Lung (tissue), 12 donors: ENCODE measurements around the gene PROM2. TPM values are rescaled to one million over a fixed set of nuclear protein-coding genes. Genes with fewer than 3 reads are reported as not detected.

Experiments
- ATAC-seq: fragments of 200-7000 bp; cut with Tn5 transposase; one replicate; pipeline ENCODE4 v1.9.1; 2020; ENCODE audit warnings: moderate number of reproducible peaks; ENCODE audit not compliant: insufficient read depth, low FRiP score
- DNase-seq, 3 donors: peaks; one replicate each; pipeline ENCODE4 v3.0.0-alpha.2; 2013 to 2017
- H3K27ac ChIP-seq, 2 donors: one replicate each; pipeline ENCODE4 v1.5.1; 2013; ENCODE audit warnings: mild to moderate bottlenecking in 2 of 2, moderate library complexity in 2 of 2, control low read depth in 1 of 2, inconsistent platforms in 1 of 2, low read depth in 1 of 2, low read length in 1 of 2
- H3K27me3 ChIP-seq, 3 donors: one replicate each; pipeline ENCODE4 v1.5.1; 2013; ENCODE audit warnings: low read length in 2 of 3; ENCODE audit not compliant: control insufficient read depth in 3 of 3, insufficient read depth in 3 of 3
- H3K36me3 ChIP-seq, 4 donors: one replicate each; pipeline ENCODE4 v1.5.1; 2013; ENCODE audit warnings: low read length in 4 of 4, mild to moderate bottlenecking in 1 of 4, moderate library complexity in 1 of 4; ENCODE audit not compliant: control insufficient read depth in 4 of 4, insufficient read depth in 4 of 4
- H3K4me1 ChIP-seq, 5 donors: one replicate each; pipeline ENCODE4 v1.5.1; 2013; ENCODE audit warnings: low read length in 5 of 5, mild to moderate bottlenecking in 2 of 5, moderate library complexity in 1 of 5; ENCODE audit not compliant: control insufficient read depth in 5 of 5, insufficient read depth in 5 of 5
- H3K4me3 ChIP-seq: one replicate; pipeline ENCODE4 v1.5.1; 2013; ENCODE audit warnings: mild to moderate bottlenecking, control low read depth, moderate library complexity
- H3K9ac ChIP-seq, 2 donors: one replicate each; pipeline ENCODE4 v1.5.1; 2013; ENCODE audit warnings: low read length in 2 of 2, control low read depth in 1 of 2; ENCODE audit not compliant: insufficient read depth in 1 of 2
- H3K9me3 ChIP-seq, 4 donors: one replicate each; pipeline ENCODE4 v1.5.1; 2013; ENCODE audit warnings: low read length in 3 of 4, mild to moderate bottlenecking in 1 of 4, moderate library complexity in 1 of 4; ENCODE audit not compliant: control insufficient read depth in 4 of 4, insufficient read depth in 3 of 4
- CTCF ChIP-seq: IDR thresholded peaks from 2 replicates; pipeline ENCODE4 v1.5.1; 2012; ENCODE audit warnings: mild to moderate bottlenecking; ENCODE audit errors: control extremely low read depth, extremely low read depth
- WGBS, 2 donors: extraction: QIAGEN DNeasy Blood & Tissue Kit; methylation state at CpG; one replicate each; pipeline ENCODE4 v1.1.7; 2013; 5-methylcytosine and 5-hydroxymethylcytosine counted together
- polyA plus RNA-seq, 2 donors: library from polyadenylated mRNA; stranded (reverse); fragments of 200-250 nt; gene quantifications; one replicate each; pipeline ENCODE4 v1.2.1, GENCODE V29; 2013
- total RNA-seq, 2 donors: library from RNA; depleted of rRNA in 1 of 2; stranded (reverse); fragments of >200 nt in 1 of 2; gene quantifications; one replicate each; pipeline ENCODE4 v1.2.1, GENCODE V29; 2014 to 2021
- donor health status: control.
- donor health status: control.
- donor health status: Bipolar disorder and iron deficiency.
- donor health status: healthy.
- donor health status: DM: yes; HTN: yes; CAD: no.

The PROM2 gene
- total and polyA plus RNA-seq, 4 donors: 4.1 to 11.5 (median 5.2) TPM

- Histone ChIP-seq H3K4me1 (peaks cover 0 to 7% (median 0%) of the 10 kb centered on the region in 5 donors), H3K36me3 (no peaks in the 10 kb centered on the region), H3K27ac (no peak overlapping the region), H3K4me3 (no peak overlapping the region), H3K27me3 (no peaks in the 10 kb centered on the region), H3K9me3 (no peaks in the 10 kb centered on the region), H3K9ac (no peak overlapping the region)
- ATAC-seq (no peak), DNase-seq (no peak)
- no peak for TF ChIP-seq CTCF
- 79 to 84% methylated on average over 28 of the region's 28 CpGs for WGBS, 2 donors
These were observed 1.5 kb downstream of the PROM2 start for GRCh38 chr2:95275601-95276243.

GRCh38 chr2:95276244-95276887, 2.1 kb downstream of the PROM2 start:
- Histone ChIP-seq H3K4me1 (peaks cover 0 to 7% (median 0%) of the 10 kb centered on the region in 5 donors), H3K4me3 (no peak overlapping the region), H3K9ac (no peak overlapping the region), H3K27me3 (no peaks in the 10 kb centered on the region), H3K36me3 (no peaks in the 10 kb centered on the region), H3K27ac (no peak overlapping the region), H3K9me3 (no peaks in the 10 kb centered on the region)
- no peak for TF ChIP-seq CTCF
- 88 to 93% methylated on average over 19 to 22 of the region's 22 CpGs for WGBS, 2 donors
- ATAC-seq (no peak), DNase-seq (no peak)

GRCh38 chr2:95276888-95277245, 2.6 kb downstream of the PROM2 start:
- WGBS, 2 donors: 93 to 94% methylated on average over 9 of the region's 9 CpGs
- no peak for TF ChIP-seq CTCF
- Histone ChIP-seq H3K9me3 (no peaks in the 10 kb centered on the region), H3K4me1 (peaks cover 0 to 7% (median 0%) of the 10 kb centered on the region in 5 donors), H3K36me3 (no peaks in the 10 kb centered on the region), H3K9ac (no peak overlapping the region), H3K4me3 (no peak overlapping the region), H3K27me3 (no peaks in the 10 kb centered on the region), H3K27ac (no peak overlapping the region)
- ATAC-seq (no peak), DNase-seq (no peak)
